NK-92 (cell line): ENCODE data around the gene CD82.
"Not testable (repeated sequence)": the region's sequence is repeated elsewhere in the genome, so short reads cannot be mapped to it uniquely, and the experiment has no call there.

Source experiments
- DNase-seq: peaks from one replicate; lab custom pipeline; 2025; ENCODE audit not compliant: unreplicated experiment; lab: John Stamatoyannopoulos, UW

CD82 gene

GRCh38 chr11:44533921-44534711, 31.3 kb upstream of the CD82 start:
- no peak for DNase-seq

GRCh38 chr11:44535191-44535980, 30.1 kb upstream of the CD82 start:
- no peak for DNase-seq

DNA sequence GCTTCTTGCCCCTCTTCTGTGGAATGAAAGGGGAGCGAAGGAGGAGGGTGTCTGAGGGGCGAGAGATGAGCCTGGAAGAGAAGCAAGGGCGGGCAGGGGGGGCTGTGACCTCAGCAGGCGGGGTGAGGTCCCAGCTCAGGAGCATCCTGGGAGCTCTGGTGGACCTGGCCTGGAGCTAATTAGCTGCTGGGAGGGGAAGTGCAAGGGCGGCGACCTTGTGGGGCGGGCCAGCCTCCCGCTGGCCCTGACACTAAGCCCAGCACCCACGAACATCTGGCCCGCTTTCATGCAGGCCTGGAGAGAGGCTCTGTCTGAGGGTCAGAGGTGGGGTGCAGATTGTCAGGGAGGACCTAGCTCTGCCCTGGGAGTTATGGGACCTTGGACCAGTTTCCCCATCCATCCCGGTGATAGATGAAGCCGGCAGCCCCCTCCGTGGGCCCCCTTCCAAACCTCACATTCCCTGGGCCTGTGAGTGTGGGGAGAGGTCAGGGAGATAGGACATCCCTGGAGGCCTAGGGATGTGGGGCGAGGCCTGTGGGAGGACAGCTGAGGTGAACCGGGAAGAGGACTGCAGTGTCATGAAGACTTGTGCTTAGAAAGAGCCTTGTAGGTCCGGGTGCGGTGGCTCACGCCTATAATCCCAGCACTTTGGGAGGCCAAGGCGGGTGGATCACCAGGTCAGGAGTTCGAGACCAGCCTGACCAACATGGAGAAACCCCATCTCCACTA, 28.5 kb upstream of the CD82 start:
- no peak for DNase-seq

DNA sequence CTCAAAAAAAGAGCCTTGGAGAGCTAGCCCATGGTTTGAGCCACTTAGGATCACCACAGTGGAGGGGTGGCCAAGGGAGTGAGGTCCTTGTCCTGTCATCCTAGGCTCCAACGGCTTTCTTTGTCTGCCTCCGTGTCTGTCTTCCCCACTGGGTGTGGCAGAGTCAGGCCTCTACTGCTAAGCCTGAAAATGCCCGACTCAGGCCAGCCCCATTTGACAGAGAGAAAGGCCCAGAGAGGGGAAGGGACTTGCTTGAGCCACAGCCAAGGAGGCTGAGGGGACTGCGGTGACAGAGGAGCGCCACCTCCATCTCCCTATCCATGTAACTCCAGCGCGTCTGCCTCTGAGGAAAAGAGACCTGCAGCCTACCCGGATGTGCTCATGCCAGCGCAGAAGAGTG, 27.8 kb upstream of the CD82 start:
- no peak for DNase-seq

GRCh38 chr11:44538375-44539054, 26.9 kb upstream of the CD82 start:
- DNase-seq: no peak

- no peak for DNase-seq
Observed at GRCh38 chr11:44539971-44540370, 25.5 kb upstream of the CD82 start.

GRCh38 chr11:44540667-44541066, 24.8 kb upstream of the CD82 start:
- no peak for DNase-seq

GRCh38 chr11:44542372-44542771, 23.1 kb upstream of the CD82 start:
- no peak for DNase-seq

GRCh38 chr11:44546984-44547383, 18.5 kb upstream of the CD82 start:
- DNase-seq: not testable (repeated sequence)

GRCh38 chr11:44547534-44547933, 17.9 kb upstream of the CD82 start:
- DNase-seq: not testable (repeated sequence)

DNA sequence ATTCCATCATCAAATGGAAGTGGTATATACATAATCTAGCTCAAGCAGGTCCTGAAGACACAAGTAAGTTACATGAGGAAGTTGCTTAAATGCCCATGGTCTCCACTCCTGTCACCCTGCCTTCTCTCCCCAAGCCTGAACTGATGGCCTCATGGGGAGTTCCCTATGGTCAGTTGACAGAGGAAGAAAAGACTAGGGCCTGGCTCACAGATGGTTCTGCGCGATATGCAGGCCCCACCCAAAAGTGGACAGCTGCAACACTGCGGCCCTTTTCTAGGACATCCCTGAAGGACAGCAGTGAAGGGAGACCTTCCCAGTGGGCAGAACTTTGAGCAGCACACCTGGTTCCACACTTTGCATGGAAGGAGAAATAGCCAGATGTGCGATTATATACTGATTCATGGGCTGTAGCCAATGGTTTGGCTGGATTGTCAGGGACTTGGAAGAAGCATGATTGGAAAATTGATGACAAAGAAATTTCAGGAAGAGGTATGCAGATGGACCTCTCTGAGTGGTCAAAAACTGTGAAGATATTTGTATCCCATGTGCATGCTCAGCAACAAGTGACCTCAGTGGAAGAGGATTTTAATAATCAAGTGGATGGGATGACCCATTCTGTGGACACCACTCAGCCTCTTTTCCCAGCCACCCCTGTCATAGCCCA, 17.3 kb upstream of the CD82 start:
- DNase-seq: no peak

GRCh38 chr11:44548961-44549749, 16.3 kb upstream of the CD82 start:
- not testable (repeated sequence) for DNase-seq

DNA sequence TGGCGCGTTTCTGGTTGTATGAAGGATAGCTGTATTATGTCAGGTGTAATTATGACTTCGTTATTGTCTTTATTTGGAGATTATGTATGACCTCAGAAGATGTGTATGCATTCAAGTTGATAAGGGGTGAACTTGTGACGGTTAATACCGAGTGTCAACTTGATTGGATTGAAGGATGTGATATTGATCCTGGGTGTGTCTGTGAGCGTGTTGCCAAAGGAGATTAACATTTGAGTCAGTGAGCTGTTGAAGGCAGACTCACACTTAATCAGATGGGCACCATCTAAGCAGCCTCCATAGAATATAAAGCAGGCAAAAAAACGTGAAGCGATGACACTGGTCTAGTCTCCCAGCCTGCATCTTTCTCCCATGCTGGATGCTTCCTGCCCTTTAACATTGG, 15.3 kb upstream of the CD82 start:
- DNase-seq: no peak

DNA sequence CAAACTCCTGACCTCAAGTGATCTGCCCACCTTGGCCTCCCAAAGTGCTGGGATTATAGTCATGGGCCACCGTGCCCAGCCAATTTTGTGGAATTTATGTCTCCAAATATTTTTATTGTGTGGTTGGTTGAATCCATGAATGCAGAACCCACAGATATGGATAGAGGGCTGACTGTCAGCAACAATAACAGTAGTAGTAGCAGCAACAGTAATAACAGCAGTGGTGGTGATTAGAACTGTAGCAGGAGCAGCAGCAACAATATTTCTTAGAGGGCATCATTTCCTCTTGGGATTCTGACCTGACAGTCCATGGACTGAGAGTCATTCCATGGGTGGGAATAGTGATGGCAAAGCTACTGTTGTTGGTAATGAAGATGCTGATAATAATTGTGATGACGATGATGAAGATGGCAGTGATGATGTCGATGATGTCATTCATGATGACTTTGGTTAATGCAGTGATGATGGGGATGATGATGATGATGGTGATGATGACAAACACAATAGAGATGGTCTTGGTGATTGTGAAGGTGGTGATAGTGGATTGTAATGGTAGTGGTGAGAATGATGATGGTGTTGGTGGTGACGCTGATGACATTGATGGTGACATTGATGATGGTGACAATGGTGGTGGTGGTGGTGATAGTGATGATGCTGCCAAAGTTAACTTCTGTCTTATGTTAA, 13.9 kb upstream of the CD82 start:
- DNase-seq: no peak

- no peak for DNase-seq
Observed at GRCh38 chr11:44555031-44555800, 10.2 kb upstream of the CD82 start.

GRCh38 chr11:44556735-44557409, 8.6 kb upstream of the CD82 start:
- DNase-seq: no peak

- DNase-seq: no peak
Observed at GRCh38 chr11:44557464-44557863, 8.0 kb upstream of the CD82 start.
